ENCODE measurements around the gene SYDE2.
"Not testable (repeated sequence)": the region's sequence is repeated elsewhere in the genome, so short reads cannot be mapped to it uniquely, and the experiment has no call there.

The SYDE2 gene

DNA sequence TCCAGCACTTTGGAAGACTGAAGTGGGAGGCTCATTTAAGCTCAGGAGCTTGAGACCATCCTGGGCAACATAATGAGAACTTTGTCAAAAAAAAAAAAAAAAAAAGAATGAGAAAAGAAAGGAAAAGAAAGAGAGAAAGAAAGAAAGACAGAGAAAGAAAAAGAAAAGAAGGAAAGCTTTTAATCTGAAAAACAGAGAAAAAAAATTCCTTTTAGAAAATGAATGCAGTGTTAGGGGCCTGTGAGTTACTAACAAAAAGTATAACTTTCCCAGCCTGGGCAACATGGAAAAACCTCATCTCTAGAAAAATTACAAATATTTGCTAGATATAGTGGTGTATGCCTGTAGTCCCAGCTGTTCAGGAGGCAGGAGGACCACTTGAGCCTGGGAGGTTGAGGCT is 15.9 kb upstream of the SYDE2 start:
- no peak for DNase-seq

DNA sequence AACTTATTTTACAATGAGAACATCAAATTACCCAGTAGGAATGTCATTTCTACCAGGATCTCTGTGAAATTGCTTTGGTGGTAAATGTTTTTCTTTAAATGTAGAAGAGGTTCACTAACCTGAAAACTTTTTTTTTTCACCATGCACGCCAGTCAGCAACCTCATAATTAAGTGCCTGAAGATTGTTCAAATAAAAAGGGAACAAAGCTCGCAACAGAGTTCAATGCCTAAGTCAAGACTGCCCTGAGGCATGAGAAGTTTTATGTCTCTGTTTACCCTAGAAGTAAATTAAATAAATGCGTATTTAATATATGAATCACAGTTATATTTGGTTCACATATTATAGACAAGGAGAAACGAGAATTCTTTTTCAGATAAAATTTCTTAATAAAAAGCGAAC is 13.8 kb upstream of the SYDE2 start:
- DNase-seq, result no peak

DNA sequence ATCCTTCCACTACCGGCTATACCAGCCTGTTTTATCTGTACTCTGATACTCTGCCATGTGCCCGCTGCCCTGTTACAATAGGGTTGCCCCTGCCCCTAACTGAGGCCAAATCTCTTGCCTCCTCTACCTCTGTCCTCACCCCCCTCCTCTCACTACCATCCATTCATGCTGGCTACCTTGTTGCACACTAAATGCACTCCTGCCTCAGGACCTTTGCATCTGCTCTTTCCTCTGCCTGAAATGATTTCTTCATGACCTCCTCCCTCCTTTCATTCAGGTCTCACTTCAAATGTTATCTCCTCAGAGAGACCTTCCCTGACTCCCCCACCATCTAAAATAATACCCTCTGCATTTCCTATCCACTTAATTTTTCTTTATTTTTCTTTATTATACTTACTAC is 7.7 kb upstream of the SYDE2 start:
- DNase-seq, result no peak

DNA sequence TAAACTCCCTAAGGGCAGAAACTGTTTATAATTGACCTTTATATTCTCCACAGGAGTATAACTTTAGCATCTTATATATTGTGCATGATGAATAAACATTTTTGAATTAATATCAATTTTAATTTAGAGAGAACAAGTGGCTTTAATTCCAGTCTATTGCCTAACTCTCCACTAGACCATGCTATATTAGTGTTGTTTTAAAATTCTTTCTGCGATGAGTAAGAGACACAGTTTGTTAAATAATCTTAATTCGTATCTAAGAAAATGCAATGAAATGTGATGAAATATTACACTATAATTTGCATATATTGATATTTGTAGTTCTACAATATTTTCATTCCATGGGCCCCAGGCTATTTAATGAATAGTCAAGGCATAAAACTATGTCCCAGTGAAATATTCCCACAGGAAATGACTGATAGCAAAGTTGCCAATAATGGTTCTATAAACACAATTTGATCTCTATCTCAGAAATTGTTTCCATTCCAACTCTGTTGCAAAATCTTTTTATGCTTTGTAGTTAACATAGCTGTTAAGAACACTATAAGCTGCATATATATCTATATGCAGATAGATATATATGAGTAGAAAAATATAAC is 2.9 kb upstream of the SYDE2 start:
- DNase-seq, result no peak

DNA sequence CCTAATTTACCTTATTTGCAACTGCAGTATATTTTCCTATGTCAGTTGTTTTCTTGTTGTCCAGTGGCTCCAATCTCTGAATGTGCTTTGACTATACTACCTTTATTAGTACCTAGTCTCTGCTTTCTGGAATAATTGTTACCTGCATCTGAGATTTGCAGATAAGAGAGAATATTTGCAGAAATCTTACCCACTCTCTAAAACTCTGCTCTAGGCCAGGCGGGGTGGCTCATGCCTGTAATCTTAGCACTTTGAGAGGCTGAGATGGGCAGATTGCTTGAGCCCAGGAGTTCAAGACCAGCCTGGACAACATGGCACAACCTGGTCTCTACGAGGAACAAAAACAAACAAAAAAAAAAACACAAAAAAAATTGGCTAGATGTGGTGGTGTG is 2.0 kb upstream of the SYDE2 start:
- no peak for DNase-seq

DNA sequence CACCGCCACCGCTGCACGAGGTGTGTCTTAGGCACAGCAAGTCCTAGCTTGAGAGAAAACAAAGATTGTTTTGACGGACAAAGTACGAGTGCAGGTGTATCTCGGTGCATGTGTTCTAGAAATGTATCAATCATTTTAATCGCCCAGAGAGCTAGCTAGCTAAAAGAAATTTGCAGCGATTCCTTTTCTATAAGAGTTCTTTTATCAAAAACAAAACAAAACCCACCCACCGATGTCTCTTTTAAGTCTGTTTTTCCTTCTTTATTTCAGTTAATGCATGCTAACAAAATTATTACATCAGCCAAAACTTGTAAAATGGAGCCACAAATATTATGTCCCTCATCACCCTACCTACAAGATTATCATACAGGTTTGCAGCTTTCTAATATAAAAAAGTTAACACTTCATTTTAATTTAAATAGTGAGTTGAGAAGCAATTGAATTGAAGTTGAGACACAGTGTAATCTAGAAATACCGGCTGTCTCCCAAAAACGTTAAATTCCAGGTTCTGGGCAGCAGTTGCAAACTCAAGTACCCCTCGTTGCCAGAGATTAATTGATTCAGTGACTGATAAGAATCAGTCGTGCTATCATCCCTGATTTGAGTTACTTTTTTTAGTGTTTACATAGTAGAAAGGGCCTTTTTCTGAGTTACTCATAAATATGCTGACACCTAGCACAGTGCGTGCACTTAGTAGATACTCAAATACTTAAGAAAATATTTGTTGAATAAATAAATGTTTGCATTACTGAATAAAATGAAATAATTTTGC is 1.5 kb upstream of the SYDE2 start:
- DNase-seq, result no peak

DNA sequence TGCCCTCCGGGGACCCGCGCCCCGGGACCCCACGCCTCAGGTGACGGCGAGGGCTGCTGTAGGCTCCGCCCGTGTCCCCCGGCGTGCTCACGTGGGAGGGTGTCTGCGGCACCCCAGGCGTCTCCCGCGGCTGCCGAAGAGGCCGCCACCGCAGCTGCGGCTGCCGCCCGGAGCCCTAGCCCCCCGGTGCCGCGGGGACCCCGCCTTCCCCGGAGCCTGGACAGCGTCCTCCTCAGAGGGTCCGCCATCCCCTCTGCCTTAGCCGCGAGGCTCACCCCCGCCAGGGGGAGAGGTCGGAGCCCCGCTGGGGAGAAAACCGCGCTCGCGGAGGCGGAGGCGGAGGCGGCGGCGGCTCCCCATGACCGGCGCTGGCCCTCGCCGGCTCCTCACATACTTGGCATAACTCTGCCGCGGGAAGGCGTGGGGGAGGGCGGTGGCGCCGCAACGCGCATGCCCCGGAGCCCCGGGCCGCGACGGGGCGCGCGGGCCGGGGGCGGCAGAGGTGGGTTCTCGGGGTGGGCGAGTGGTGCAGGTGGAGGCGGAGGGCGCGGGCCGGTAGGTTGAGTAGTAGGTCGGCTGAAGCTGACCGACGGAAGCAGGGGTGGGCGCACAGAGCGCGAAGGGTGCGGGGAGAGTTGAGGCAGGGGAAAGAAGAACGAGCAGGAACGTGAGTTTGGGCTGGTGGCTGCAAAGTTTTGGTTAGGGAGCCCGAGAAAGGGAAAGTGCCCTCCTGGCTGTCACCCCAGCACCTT is 700 bp upstream of the SYDE2 start:
- peak; percentile 50 for DNase-seq

DNA sequence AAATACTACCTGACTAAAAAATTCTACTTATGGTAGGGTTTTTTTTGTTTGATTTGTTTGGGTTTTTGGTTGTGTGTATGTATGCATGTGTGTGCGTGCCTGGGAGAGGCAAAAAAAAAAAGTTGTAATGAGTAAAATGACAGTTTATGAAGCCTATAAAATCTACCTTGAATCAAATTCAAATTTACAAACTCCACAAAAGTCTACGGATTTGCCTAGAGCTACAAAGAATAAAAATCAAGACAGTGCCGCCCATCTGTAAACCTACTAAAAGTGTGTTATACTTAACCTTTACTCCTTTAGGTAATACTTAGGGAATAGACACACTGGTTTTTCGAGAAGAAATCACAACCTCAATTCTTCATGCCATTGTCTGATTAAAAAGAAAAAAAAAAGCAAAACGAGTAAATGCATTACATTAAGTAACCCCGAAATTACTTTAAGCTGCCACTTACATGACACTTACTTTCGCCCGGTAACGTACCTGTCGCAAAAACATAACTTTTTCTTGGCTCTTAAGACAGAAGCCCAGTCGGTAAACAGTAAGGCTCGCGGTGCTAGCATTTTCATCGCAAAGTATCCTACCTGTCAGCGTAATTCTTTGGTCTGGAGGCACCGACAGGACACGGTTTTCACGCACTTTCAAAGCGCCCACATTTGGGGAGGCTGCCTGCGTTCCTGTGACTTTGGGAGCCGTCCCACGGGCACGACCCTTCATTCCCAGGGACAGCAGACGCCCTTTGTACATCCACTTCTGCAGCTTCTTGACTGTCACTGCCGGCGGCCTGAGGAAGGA is 951 bp downstream of the SYDE2 start:
- DNase-seq, result peak; percentile 36

DNA sequence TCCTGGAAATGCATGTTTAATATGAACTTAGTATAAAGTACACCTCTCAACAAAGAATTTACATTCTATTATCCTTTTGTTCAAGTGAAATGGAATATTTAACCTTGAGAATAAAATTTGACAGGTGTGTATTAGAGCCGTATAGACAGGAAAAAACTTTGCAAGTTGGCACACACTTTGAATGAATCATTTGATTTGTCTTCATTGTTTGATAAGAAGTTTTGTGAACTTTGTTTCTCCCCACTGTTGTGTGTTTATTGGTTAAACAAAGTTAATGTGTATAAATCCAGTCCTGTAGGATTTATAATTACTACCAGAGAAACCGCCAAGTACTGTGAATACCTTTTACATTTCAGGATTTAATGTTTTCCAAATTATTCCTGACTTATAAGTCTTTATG is 2.0 kb downstream of the SYDE2 start:
- no peak for DNase-seq

DNA sequence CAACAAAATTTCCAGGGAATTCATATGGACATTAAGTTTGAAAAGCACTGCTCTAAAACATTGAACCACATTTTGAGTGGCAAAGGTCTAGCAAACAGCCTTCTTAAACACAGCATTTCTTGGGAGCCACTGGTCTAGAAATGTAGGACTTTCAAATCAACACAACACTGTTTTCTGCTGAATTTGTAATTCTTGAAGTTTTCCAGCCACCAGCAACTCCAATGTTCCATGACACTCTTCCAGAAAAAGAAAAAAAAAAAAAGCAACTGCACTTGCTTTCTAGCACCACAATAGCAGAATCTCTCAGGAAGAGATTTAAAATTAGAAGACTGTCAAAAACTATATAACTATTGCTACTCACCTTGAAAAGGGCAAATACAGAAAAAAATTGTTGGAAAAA is 4.5 kb downstream of the SYDE2 start:
- DNase-seq, result no peak

DNA sequence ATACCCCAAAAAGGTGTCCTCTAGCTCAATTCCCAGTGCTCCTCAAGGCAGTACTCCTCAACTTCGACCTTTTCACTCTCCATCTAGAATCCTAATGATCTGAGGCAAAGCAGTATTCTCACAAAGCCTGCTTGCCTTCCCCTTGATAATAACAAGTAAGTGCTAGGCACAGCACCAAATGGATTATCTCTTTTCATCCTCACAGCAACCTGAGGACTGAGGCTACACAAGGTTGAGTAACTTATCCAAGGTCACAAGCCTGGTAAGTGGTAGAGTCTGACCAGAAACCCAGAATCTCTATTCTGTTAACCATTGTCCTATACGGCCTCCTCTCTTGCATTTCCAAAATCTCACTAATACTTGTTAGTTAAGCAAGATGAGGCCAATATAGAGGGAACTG is 5.1 kb downstream of the SYDE2 start:
- DNase-seq, result no peak

DNA sequence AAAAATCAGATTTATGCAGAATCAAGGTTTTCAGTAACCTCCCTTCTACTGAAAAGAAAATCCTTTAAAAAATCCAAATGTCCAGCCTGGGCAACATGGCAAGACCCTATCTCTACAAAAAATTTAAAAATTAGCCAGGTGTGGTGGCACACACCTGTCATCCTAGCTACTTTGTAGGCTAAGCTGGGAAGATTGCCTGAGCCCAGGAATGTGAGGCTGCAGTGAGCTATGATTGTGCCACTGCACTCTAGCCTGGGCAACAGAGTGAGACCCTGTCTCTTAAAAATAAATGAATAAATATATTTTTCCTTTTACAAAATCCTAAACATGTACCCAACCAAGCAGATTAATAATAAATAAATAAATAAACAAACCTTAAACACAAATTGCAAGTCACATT is 8.7 kb downstream of the SYDE2 start:
- DNase-seq, result not testable (repeated sequence)

DNA sequence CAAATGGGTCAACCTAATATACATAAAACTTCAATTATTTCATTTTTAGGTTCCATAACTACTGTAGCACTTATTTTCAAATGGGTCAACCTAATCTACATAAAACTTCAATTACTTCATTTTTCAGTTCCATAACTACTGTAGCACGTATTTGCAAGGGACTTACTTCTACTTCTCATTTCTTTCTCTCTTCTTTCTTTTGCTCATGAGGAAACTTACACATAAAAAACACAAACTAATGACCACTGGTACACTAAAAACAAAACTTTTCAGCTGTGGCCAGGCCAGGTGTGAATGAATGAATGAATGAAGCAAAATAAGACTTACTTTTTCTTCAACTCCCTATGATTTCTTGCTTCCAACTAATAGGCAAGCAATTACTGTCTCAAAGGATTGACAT is 11.7 kb downstream of the SYDE2 start:
- DNase-seq, result no peak

DNA sequence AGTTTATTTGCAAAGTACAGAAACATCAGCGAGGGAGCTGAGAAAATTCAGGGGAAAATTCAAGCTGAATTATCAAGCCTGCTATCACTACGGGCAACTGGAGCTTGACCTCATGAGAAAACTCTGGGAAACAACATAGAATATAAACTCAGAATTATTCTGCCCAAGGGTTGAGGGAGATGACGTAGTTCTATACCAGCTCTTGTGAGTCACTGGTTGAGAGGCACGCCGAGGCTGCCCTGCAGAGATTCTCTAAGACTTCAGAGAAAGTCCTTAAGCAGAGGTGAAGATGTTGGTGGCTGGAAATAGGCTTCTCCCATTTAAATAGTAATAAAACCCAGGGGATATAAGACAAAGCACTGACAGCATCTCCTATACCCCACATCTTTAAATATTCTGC is 12.3 kb downstream of the SYDE2 start:
- no peak for DNase-seq

DNA sequence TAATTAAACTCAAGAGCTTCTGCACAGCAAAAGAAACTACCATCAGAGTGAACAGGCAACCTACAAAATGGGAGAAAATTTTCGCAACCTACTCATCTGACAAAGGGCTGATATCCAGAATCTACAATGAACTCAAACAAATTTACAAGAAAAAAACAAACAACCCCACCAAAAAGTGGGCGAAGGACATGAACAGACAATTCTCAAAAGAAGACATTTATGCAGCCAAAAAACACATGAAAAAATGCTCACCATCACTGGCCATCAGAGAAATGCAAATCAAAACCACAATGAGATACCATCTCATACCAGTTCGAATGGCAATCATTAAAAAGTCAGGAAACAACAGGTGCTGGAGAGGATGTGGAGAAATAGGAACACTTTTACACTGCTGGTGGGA is 13.8 kb downstream of the SYDE2 start:
- DNase-seq, result not testable (repeated sequence)

DNA sequence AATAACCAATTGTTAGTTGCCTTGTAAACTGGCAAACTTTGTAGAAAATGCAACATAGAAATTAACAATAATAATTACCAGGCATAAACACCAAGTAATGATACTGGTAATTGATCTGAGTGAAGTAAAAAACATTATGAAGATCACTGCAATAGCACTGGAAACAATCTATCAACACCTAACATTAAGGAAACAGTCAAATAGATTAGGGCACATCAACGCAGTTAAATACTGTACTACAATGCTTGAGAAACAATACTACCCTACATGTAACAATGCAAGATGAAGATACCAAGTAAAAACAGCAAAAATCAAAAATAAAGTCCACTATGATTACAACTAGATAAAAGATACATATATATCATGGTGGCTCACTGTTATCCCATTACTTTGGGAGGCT is 16.6 kb downstream of the SYDE2 start:
- no peak for DNase-seq

DNA sequence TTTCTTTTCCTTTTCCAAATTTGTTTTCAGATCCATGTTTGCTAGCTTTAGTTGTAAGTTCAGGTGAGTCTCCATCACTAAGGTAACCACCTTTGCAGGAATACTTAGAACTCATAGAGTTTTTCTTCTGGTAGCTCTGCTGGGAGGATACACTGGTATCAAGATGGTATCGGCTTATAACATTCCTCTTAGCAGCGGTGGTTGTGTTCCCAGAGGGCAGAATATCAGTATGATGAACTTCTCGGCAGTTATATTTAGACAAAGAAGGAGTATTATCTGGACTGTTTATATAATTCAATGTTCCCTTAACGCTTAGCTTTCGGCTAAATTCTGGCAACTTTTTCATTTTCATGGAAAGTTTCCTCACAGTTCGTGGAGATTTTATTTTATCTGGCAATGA is 18.1 kb downstream of the SYDE2 start:
- no peak for DNase-seq

DNA sequence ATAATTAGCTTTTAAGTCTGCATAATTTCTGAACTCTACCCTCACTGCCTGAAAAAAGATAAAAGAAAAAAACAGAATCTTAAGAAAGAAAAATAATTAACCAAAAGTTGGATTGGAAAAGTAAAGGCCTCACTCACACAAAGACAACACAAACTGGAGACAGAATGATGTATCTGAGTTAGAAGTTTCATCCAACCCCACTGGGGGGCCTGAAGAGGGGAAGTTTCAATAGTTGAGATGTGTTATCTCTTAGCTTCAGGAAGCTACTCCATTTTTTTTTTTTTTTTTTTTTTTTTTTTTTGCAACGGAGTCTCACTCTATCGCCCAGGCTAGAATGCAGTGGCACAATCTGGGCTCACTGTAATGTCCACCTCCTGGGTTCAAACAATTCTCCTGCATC is 19.9 kb downstream of the SYDE2 start:
- DNase-seq, result no peak

DNA sequence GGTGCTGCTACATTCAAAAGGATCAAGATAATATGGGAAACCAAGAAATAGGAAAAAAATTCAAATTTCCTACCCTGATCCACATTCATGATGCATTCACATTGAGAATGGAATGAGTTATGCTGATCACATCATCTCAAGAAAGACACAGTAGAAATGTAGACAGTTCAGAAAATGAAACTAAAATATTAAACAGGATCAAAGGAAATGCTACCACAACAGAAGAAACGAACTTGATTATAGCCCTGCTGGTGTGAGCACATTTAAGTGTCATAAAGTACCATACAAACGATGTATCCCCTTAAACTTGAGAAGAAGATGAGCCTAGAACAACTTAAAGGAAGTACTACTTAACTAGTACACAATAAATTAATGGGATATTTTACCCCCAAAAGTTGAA is 21.3 kb downstream of the SYDE2 start:
- DNase-seq, result peak; percentile 10

DNA sequence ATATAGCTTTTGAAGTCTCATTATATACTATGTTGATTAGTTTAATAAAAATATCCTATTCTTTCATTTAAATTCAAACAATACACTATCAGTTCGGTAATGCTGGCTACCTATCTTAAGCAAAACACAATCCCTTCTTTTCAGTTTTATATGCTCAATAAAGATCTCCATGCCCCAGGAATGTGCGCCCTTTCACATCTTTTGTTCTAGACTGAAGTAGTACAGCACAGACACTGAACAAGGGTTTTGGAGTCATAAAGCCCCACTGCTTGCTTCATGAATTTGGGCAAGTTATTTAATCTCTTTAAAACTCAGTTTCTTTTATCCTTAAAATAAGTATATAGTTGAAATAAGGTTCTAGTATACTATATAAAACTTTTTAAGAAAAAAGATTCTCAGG is 22.4 kb downstream of the SYDE2 start:
- DNase-seq, result no peak

DNA sequence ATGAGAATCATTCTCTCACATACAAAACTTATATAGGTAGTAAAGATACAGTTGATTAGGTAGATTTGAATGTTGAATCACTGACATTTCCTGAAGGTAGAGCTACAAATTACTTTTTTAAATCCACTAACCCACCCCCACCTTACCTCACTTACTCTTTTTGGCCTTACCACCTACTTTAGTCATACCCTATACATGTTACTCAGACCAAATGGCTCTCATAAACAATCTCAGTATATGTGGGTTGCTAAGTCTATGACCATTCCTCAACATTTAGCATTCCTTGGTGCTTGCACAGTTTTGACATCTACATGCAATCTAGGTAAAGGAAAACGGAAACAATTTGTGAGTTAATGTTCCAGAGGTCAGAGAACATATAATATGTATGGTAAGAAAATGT is 26.3 kb downstream of the SYDE2 start:
- DNase-seq, result no peak

DNA sequence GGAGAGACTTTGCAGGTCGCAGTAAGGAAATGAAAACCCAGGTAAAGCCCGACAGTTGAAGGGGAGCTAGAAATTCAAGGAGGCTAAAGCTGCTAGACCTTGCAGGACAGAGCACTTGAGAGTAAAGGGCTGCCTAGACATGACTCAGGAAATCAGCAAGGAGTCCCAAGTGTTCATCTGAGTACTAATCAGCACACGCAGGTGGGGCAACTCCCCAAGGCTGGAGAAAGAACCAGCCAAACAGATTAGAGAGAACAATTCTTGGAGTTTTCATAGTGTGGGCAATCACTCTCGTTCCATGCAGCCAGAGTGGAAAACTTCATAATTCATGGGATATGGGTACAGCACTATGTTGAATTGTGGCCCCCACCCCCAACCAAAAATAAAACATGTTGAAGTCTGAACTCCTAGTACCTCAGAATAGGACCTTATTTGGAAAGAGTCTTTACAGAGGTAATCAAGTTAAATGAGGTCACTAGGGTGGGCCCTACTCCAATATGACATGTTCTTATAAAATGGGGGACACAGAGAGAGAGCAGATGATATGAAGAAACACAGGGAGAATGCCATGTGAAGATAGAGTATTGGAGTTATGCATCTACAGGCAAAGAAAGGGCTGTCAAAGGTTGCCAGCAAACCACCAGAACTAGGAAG is 28.0 kb downstream of the SYDE2 start:
- DNase-seq, result no peak

DNA sequence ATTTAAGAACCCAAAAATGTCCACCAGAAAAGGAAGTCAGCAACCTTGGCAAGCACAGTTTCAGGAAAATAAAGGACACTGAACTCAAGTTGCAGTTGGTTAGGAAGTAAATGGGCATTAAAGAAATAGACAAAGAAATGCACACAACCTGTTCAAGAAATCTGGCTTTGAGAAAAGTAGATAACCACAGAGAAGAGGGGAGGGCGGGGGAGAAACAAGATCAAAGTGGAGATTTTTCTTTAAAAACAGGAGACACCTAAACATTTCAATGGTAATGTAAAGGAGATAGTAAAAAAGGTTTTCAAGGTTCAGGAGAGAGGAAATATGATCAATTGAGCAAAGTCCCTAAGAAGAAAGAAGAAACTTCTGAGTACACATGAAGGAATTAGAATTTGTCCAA is 29.1 kb downstream of the SYDE2 start:
- DNase-seq, result no peak
